ELR (cell line): ENCODE measurements around the gene CRACR2A.

ENCODE experiments used
- DNase-seq: peaks from one replicate; pipeline ENCODE4 v3.0.0-alpha.2; 2015; ENCODE audit warnings: low read depth

CRACR2A gene

GRCh38 chr12:3752741-3753486, at the start of gene CRACR2A:
TSS of gene CRACR2A (minus strand) at chr12:3753109. CDS start at chr12:3696999, 56,110 bp downstream.
- DNase-seq, result peak; percentile 78

GRCh38 chr12:3797531-3798048, 44.7 kb upstream of the CRACR2A start:
- DNase-seq, result peak; percentile 32

- no peak for DNase-seq
These were observed 42.7 kb upstream of the CRACR2A start for GRCh38 chr12:3795492-3796133.

DNA sequence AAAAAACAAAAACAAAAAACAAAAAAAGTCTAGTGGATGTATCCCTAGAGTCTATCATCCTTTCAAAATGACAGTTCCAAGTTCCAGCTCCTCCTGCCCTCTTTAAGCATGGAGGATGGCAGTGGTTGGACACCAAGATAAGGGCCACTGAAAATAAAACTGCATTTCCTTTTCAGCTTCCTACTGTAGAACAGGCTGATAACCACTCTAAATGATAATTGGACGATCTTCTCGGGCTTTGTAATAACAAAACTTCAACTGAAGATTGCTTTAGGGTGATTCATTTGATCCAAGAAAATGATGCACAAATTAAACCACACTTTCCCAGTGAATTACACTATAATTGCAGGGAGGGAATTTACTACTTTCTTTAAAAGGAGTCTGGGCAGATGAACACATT, 42.2 kb upstream of the CRACR2A start:
- DNase-seq, result peak; percentile 8

- no peak for DNase-seq
These were observed 39.8 kb upstream of the CRACR2A start for GRCh38 chr12:3792623-3793288.

- DNase-seq, result no peak
These were observed 38.5 kb upstream of the CRACR2A start for GRCh38 chr12:3791256-3791874.

DNA sequence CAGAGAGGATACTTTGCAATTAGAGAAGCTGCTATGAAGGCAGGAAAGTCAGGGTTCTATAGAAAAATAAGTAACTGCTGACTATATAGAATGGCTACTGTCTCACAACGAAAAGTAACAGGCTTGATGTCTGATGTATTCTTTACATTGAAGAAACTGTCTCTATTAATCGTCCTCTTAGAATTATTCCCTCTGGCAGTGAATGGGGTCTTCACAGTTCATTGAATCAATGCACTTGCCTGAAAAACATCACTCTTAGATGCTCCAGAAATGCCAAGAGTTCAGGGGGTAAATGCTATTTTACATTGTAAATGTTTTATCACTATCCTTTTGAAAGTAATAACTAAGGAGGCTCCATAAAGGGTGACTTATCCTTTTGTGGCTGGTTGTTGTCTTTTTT, 37.7 kb upstream of the CRACR2A start:
- no peak for DNase-seq

DNA sequence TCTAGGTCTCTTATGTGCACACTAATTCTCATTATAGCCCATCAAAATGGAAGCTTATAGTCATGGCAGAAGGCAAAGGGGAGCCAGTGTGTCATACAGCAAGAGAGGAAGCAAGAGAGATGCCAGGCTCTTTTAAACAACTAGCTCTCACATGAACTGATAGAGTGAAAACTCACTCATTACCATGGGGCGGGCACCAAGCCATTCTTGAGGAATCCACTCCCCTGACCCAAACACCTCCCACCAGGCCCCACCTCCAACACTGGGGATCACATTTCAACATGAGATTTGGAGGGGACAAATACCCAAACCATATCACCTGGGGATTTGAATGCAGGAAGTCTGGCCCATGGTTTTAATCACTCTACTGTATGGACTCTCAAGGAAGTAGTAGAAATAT, 36.9 kb upstream of the CRACR2A start:
- no peak for DNase-seq

DNA sequence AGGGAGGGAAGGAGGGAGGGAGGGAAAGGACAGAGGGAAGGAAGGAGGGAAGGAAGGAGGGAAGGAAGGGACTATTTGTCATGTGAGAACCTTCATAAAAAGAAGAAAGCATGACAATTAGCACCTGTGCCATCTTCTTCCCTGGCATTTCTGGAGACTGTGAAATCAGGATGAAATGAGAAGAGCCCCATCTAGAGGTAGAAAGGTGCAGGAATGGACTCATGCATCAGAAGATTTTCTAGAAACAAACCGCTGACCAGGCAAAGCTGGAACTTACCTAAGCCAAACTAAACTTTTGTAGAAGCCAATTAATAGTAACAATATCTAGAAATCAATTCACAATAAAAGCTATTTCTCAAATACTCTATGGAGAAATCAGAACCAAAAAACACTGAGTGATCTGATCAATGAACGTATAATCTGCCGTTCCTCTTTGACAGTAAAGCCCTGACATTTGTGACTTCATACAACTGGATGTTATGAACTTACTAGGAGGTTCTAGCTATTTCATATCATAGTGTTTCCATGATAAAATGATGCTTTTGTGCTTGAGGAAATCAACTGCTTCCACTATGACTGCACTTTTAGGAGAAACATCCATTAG, 24.4 kb upstream of the CRACR2A start:
- DNase-seq, result peak; percentile 68

DNA sequence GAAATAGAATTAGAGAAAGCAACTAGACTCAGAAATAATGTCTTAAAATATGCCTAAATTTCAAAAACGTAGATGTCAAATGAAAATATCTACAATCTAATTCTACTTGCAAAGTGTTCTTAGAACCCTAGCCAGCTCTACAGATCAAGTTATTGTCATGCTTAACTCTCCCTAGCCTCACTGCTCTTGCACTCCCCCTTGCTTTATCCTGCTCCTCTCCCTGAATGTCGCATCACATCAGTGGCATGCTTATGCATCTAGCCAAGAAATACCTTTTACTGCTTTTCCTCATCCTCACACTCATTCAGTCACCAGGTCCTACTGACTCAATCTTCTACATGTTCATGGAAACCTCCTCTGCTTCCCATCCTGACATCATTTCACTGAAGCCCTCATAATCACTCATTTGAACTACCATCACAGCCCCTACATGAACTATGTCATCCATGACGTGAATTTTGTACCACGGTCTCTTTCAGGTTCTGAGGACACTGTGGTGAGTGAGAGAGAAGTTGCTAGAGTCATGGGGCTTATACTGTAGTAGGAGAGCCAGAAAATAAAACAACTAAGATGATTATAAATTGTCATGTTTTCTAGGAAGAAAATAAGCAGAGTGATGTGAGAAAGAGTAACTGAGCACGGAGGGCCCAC, 22.6 kb upstream of the CRACR2A start:
- DNase-seq, result no peak

- DNase-seq, result peak; percentile 73
These were observed 19.5 kb upstream of the CRACR2A start for GRCh38 chr12:3772380-3772779.

DNA sequence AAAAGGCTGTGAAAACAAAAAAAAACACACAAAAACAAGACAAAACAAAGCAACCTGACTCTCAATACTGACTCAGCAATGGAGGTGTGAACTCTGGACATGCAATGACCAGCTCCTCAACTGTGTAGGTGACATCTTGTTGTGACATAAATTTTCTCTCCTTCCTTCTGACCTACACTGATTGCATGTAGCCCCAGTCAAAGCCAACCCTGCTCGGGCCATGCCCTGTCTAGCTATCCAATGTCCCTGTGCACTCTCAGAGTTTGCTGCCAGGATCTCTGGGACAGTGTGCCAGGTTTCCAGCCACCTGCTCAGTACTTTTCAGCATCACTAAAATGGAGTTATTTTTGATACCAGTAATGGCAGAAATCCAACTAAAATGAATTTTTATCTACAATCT, 18.9 kb upstream of the CRACR2A start:
- no peak for DNase-seq

GRCh38 chr12:3770891-3771290, 18.0 kb upstream of the CRACR2A start:
- peak; percentile 87 for DNase-seq

- no peak for DNase-seq
These were observed 16.1 kb upstream of the CRACR2A start for GRCh38 chr12:3768911-3769447.

DNA sequence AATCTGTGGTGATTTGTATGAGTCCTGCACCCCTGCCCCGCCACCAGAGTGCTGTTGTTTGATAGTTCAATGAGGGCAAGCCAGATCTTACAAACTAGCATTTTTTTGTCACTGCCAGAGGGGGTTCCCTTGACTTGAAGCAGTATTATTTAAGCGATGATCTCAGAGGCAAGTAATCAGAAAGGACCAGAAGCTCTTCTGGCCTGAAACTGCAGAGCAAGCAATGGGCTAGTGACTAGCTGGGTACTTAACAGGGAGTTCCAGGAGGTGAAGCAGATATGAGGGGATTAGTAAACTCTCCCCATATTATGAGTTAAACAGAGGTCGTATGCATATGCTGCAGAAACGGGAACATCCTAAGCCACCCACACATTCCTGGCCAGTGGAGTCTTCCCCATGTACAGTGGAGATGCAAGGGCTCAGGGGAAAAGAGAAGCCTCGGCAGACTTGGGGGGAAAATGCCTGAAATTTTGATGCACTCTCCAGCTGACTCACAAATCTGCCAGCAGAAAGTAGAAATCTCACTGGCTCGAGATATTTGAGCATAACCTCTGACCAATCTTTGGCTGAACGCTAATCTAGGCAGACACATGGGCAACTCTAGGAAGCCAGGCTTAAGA, 8.3 kb upstream of the CRACR2A start:
- no peak for DNase-seq

DNA sequence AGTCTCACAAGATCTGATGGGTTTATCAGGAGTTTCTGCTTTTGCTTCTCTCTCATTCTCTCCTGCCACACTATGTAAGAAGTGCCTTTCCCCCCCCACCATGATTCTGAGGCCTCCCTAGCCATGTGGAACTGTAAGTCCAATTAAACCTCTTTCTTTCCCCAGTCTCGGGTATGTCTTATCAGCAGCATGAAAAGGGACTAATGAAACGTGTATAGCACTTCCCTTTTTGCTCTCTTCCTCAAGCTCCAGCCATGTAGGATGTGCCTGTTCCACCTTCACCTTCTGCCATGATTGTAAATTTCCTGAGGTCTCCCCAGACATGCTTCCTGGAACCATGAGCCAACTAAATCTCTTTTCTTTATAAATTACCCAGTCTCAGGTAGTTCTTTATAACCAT, 7.0 kb upstream of the CRACR2A start:
- no peak for DNase-seq

DNA sequence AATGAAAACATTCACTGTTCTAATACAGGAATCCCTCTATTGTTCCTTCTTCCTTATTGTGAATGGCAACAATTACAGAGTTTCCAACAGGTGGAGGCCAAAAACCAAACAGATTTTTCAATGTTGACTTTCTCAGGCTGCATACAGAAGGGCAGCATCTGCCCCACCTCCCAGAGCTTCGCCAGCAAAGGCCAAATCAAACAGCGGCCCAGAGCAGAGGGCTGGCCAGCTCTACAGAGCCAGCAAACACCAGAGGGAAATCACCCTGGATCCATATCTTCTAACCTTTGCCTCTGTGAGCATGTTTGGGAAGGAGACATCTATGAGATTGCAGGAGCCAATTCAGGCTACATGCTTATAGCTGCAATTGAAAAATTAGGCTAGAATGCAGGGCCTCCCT, 4.4 kb upstream of the CRACR2A start:
- DNase-seq, result no peak

DNA sequence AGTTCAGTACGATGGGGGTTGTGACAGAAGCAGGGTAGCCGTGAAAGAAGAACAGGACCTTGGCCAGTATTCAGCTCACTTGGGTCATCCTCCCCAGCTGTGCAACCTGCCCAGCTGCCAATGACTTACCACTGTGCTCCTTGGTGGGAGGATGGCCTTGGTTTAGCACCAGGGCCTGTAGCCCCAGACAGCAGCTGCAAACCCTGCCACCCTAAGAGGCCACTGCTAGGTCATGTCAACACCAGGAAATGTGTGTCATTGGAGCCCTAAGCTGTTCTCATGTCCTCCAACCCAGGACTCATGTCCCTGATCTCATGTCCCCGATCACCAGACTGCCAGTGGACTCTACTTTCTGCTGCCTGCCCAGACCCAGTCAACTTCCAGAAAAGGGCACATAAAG, 3.0 kb upstream of the CRACR2A start:
- no peak for DNase-seq

- no peak for DNase-seq
These were observed 805 bp upstream of the CRACR2A start for GRCh38 chr12:3753544-3754284.

GRCh38 chr12:3752096-3752709, 706 bp downstream of the CRACR2A start:
- peak; percentile 64 for DNase-seq
